IPS-NIHi7 (cell line): ENCODE measurements around the gene TRIM32.
A peak's percentile ranks its signal among the peaks of the same experiment; 100 is the strongest.
"Not testable (repeated sequence)": the region's sequence is repeated elsewhere in the genome, so short reads cannot be mapped to it uniquely, and the experiment has no call there.

Source experiments
- DNase-seq: peaks from one replicate; pipeline ENCODE4 v3.0.0; 2012; ENCODE audit warnings: mixed read lengths; ENCODE audit errors: extremely low spot score

TRIM32 gene

GRCh38 chr9:116674210-116674980 is 12.7 kb upstream of the TRIM32 start:
- DNase-seq: no peak

DNA sequence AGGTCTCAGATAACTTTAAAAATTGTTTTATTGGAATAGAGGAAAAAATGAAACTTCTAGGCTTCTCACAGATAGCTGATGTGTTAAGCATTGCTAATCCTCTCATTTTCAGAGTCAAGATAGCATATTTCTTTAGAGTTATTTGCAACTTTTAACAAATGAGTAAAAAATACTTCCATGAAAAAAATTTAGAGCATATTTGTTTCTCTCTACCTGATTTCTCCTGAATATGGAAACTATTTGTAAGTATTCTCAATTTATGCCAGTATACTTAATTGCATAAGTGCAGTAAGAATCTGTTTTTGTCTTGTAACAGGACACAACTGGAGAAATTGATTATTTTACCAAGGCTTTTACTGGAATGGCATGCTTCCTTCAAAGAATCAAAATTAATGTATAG is 3.6 kb upstream of the TRIM32 start:
- DNase-seq: no peak

DNA sequence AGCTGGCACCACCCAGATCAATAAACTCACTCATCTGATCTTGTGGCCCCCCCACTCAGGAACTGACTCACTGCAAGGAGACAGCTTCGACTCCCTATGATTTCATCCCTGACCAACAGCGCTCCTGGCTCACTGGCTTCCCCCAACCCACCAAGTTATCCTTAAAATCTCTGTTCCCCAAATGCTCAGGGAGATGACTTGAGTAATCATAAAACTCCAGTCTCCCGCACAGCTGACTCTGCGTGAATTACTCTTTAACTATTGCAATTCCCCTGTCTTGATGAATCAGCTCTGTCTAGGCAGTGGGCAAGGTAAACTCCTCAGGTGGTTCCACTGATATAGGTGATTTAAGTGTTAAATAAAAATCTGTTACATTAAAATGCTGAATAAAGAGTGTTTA is 1.9 kb upstream of the TRIM32 start:
- DNase-seq: no peak

DNA sequence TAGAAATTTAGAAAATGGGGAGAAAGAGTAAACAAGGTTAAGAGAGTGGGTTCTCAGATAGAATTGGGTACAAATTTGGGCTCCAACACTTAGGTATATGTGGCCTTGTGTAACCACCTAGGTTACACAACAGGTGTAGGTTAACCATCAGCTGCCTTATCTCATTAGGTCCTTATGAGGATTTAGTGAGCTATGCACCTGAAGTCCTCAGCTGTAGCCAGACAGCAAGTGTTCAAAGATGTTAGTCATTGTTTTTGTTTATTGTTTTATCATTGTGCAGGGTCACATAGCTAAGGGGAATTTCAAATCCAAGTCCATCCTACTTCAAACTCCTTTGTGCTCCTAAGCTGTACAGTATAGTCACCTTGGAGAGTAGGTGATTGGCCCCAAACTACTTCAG is 970 bp upstream of the TRIM32 start:
- no peak for DNase-seq

GRCh38 chr9:116686693-116687073 is 422 bp upstream of the TRIM32 start:
- peak; percentile 18 for DNase-seq

DNA sequence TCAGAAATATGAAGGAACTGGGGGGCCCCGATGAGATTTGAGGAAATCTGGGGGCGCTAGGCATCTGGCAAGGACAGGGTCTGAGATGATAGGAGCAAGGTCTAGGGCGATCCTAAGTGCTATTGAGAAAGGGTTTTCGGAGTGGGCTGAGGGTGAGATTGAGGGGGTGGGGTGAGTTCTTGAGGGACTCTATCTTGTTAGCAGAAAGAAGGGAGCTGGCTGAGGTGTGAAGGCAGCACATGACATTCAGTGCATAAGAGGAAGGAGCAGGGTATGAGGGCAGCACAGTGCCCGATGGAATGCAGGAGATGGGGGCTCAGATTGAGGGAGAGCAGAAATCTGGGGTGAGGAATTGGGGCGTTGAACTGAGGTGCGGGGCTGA is 640 bp downstream of the TRIM32 start:
- DNase-seq: peak; percentile 25

- DNase-seq: no peak
Measured at GRCh38 chr9:116688806-116689485, 1.8 kb downstream of the TRIM32 start.

GRCh38 chr9:116689486-116690032 is 2.5 kb downstream of the TRIM32 start:
- DNase-seq: no peak

DNA sequence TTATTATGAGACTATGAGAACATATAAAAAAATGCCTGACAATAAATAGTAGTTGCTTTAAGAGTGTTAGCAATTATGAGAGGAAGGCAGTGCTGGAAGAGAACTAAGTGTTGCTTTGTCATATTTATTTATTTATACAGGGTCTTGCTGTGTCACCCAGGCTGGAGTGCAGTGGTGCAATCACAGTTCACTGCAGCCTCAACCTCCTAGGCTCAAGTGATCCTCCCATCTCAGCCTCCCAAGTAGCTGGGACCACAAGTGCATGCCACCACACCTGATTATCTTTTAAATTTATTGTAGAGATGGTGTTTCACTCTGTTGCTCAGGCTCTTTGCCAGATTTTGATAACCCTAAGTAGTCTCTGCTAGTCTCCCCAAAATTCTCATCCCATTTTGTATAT is 3.7 kb downstream of the TRIM32 start:
- not testable (repeated sequence) for DNase-seq

- DNase-seq: no peak
Measured at GRCh38 chr9:116691607-116692006, 4.5 kb downstream of the TRIM32 start.

- DNase-seq: no peak
Measured at GRCh38 chr9:116692616-116693015, 5.5 kb downstream of the TRIM32 start.

DNA sequence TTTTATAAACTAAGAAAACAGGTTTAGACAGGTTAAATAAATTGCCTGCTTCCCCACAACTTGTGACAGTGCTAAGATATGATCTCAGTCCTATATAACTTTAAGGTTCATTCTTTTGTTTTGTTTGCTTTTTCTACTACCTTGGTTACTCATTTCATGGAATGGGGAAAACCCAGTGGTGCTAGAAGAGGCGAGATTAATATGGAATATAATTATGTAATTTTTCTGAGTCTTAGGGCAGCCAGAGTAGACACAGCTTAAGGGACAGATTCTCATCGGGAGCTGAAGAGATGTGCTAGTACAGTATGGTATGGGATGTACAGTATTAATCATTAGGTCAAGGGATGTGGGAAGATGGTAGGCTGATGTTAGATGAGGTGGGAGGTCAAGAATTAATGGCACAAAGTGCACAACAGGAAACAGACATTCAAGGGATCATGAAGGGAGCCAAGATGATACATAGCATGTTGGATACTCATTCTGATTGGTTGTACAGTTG is 6.2 kb downstream of the TRIM32 start:
- no peak for DNase-seq

DNA sequence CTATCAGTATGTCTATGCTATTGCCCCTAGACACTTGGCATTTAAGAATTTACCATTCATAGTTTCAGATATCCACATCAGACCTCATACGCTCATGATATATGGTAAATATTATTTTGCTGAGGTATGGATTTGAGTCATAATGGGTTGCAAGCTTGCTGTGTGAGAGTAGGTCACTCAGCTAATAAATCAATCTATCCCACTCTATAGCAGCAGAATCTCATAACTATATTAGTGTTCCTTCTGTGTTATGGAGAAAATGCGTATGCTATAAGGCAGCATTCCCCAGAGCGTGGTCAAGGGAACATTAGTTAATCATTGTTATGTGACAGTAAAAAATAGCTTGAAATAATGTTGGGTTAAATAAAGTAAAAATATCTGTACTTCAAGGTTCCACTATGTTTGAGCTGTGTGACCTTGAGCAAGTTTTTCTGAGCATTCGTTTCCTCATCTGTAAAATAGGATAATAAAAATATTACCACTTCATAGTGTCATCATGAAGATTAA is 7.7 kb downstream of the TRIM32 start:
- DNase-seq: no peak

GRCh38 chr9:116695438-116695837 is 8.3 kb downstream of the TRIM32 start:
- DNase-seq: no peak

DNA sequence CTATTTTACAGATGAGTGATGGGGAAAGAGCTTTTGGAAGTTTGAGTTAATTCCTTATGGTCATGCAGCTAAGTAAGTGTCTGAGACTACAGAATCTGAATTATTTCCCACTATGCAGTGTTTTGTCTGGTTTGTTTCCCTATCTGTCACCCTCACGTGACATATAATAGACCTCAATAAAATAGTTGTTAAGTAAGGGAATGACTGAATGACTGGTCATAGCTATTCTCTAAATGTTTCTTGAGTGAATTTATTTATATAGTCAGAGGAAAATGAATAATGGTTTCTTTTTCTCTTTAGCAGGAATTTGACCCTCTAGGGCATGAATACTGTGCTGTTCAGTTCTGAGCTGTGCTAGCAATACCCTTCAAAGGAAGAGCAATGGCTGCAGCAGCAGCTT is 10.3 kb downstream of the TRIM32 start:
- no peak for DNase-seq

DNA sequence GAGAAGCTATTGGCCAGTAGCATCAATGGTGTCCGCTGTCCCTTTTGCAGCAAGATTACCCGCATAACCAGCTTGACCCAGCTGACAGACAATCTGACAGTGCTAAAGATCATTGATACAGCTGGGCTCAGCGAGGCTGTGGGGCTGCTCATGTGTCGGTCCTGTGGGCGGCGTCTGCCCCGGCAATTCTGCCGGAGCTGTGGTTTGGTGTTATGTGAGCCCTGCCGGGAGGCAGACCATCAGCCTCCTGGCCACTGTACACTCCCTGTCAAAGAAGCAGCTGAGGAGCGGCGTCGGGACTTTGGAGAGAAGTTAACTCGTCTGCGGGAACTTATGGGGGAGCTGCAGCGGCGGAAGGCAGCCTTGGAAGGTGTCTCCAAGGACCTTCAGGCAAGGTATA is 10.8 kb downstream of the TRIM32 start:
- no peak for DNase-seq

DNA sequence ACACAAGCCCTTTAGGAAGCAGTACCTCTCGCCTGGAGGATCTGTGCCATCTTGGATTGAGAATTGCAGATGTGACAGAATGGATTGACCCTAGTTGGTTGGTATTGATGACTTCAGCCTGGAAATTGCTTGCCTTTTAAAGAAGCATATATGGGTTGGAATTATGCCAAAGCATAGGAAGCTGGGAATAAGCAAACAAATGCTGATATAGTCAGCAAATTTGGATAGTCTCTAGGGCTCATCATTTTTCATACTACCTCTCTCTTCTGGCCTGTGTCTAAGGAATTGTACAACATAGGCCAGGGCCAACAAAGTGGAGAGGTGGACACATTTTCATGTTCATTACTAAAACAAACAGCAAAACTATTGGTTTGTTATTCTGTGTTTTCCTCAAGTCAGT is 13.2 kb downstream of the TRIM32 start:
- no peak for DNase-seq

- DNase-seq: no peak
Measured at GRCh38 chr9:116700882-116701865, 14.1 kb downstream of the TRIM32 start.

GRCh38 chr9:116701940-116702642 is 15.0 kb downstream of the TRIM32 start:
- DNase-seq: no peak

- DNase-seq: no peak
Measured at GRCh38 chr9:116703634-116704033, 16.5 kb downstream of the TRIM32 start.

GRCh38 chr9:116704470-116704869 is 17.4 kb downstream of the TRIM32 start:
- DNase-seq: no peak
